HG03520 (cell line): ENCODE results near the gene SHD.

Experiments used
- ATAC-seq: cut with Tn5 transposase; IDR thresholded peaks from one replicate; pipeline ENCODE4 v1.9.1; 2021; ENCODE audit warnings: mild to moderate bottlenecking, moderate library complexity; ENCODE audit not compliant: unreplicated experiment

SHD gene

DNA sequence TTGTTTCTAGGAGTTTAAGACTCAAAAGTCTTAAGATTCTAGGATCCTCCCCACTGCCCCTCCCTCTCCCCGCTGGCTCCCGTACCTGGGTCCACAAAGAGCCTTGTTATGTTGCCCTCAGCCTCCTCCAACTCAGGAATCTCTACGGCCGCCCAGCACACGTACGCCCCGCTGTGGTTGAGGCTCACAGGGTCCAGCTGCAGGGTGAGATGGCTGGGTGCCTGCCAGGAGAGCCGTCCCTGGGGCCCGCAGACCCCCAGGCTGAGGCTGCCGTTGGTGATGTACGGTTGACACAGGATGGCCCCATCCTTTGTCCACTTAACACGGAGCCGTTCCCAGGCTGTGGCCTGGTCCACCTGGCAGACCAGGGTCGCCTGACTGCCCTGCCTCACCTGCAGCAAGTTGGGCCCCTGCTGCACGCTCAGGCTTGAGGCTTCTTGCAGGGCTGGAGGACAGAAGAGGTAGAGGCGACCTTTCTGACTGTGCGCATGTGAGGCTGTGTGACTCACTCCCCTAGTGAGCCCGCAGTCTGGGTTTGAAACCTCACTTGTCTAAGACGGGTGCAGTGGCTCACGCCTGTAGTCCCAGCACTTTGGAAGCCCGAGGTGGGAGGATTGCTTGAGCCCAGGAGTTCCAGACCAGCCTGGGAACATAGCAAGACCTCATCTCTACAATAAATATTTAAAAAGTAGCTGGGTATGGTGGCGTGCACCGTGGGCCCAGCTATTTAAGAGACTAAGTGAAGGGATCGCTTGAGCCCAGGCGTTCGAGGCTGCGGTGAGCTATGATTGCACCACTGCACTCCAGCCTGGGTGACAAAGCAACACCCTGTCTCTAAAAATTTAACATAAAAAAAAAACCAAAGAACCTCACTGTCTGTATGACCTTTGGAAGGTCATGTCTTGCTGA is 19.1 kb downstream of the SHD start:
- no peak for ATAC-seq

DNA sequence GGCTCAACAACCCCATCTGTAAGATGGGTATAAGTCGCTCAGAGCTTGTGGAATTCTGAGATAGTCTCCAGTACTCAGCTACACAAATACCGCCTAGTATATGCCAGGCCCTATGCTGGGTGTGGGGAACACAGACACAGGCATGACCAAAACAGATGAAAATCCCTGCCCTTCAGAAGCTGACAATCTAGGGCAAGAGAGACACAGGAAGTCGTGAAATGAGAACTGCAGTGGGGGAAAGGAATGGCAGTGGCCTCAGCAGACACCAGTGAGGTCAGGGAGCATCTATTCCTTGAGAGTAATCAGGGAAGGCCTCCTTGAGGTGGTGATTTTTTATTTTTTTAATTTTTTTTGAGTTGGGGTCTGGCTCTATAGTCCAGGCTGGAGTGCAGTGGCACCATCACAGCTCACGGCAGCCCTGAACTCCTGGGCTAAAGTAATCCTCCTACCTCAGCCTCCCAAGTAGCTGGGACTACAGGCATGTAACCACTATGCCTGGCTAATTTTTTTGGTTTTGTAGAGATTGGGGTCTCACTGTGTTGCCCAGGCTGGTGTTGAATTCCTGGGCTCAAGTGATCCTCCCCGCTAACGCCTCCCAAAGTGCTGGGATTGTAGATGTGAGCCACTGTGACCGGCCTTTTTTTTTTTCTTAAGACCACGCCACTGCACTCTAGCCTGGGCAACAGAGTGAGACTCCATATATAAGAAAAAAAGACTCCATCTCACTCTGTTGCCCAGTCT is 19.9 kb downstream of the SHD start:
- ATAC-seq = no peak

DNA sequence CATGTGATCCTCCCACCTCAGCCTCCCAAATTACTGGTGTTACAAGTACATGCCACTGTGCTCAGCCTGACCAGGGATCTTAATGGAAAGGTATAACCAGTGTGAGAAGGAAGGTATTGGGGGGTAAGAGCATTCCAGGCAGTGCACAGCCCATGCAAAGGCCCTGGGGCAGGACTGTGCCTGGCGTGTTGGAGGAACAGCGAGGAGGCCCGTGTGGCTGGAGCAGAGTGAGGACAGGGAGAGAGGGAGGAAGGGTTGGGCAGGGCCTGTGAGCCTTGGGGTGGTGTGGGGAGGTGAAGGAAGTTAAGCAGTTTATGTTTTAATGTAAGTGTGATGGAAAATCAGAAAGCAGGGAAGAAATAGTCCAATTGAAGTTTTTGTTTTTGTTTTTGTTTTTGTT is 21.5 kb downstream of the SHD start:
- no peak for ATAC-seq

DNA sequence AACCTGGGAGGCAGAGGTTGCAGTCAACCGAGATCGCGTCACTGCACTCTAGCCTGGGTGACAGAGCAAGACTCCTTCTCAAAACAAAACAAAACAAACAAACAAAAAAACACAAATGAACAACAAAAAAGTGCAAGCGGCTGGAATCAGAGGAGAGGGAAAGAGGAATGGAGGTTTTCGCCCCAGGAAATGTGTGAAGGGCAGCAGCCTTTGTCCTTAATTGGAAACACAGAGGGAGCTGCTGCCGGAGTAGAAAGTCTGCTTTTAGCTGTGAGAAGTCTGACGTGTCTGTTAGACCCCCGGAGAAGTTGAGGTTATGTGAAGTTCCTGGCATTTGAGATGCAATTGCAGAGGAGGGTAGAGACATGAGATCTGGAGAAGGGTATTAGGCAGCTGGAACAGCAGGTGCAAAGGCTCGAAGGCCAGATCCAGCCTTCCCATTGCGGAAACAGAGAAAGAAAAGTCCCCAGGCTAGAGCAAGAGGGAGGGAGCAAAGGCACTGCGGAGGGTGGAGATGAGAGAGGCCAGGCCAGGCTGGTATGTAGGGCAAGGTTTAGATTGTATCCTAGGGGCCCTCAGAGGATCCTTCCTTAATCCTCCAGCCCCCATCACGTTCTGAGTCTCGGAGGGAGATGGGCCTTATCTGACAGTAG is 22.6 kb downstream of the SHD start:
- ATAC-seq = no peak

DNA sequence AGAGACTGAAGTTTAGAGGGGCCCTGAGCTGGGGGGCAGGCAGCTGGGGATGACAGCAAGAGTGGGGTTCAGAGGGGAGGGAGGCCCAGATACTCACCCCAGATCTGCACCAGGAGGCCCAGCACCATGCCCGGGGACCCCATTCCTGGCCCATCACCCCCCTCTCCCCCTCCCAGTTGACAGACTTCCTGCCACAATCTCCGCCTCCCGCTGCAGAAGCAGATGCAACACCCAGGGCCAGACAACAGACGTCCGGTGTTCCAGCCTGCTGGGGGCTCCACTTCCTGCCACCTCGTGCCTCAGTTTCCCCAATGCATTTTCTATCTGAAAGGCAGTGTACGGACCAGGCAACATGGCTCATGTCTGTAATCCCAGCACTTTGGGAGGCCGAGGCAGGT is 23.2 kb downstream of the SHD start, which contains the start of gene TMIGD2:
TSS of gene TMIGD2 (minus strand) at position 147 of the 398 bp plus-strand sequence. CDS start at position 143, 4 bp downstream.
- ATAC-seq = no peak

DNA sequence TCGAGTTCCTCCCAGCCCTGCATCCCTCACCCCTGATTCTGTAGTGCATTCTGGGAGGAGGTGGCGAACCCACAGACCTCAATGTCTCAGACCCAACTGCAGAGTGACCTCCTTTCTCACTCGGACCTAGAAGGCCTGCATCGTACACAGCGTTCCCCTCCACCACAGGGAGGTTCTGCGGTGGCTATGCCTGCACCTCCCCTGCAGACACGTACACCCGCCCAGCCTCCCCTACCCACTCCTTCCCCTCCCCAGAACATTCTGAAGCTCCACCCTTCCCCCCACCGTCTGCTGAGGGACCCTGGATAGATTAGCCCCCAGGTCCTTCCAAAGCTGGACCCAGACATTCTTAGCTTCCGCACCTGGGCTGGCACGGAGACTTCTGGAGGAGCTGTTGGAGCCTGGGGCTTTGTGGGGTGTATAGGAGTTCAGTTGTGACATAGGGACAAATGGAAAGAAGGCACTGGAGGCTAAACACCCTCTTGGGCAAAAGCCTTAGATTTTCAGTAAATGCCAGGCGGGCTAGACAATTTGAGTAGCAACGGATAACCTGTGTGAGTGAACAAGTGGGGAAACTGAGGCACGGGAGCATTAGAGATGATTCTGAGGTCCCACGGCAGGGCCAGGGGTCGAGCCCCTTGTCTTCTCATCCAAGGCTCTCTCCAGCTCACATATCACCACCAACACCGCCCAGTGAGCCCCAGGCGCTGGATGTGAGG is 24.9 kb downstream of the SHD start:
- no peak for ATAC-seq

DNA sequence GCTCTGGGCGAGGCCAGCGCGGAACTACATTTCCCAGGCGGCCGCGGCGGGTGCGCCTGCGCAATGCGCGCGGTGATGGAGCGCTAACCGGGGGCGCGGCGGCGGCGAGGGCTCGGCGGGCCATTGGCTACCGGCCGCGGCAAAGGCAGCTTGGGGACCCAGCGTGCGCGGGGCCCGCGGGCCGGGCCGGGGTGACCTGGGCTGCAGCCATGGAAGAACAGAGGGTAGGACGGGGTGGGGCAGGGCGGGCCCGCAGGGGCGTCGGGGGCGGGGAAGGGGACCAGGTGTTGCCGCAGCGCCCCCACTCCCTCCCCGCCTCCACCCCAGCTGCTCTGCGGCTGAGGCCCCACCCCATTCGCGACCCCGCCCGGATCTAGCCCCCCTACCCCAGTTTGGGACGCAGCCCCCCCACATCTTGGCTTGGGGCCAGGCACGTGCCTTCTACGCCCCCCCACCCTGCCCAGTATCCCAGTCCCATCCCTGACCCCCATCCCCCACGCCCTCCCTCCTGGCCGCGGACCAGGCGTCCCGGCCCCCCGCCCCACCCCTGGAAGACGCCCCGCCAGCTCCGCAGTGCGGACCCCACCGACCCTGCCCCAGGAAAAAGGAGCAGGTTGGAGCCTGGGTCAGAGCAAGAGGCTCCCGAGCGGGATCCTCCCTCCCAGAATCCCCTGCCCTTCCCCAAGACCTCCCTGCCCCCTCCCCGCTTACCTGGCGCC is 25.6 kb downstream of the SHD start, which contains the start of gene FSD1:
TSS of gene FSD1 (plus strand) at position 61 of the 719 bp plus-strand sequence. CDS start at position 210, 149 bp downstream.
- ATAC-seq = no peak

DNA sequence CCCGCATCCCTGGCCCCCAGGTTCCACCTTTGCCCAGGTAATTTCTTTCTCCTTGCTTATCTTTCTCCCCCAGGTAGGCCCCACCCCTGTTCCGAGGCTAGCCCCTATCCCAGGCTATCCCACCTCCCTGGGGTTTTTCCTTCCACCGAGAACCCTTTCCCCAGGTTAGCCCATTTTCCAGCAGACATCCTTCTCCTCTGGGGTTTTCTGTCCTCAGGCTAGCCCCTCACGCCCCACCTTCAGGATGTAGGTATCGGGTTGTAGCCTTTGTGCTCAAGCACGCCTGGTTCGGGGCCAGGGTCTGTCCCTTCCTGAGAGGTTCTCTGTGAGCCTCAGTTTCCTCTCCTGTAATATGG is 26.2 kb downstream of the SHD start:
- no peak for ATAC-seq

DNA sequence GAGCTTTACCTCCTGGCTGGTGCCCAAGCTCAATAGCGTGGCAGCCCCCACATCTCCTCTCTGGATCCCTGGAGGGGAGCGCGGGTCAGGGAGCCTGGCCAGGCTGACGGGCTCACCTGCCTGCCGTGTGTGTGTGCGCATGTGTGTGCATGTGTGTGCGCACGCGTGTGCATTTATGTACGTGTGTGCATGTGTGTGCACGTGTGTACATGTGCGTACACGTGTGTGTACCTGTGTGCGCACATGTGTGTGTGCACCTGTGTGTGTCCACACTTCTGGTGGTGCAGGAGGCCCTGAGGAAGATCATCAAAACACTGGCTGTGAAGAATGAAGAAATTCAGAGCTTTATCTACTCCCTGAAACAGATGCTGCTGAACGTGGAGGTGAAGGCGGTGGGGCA is 26.6 kb downstream of the SHD start:
- no peak for ATAC-seq

DNA sequence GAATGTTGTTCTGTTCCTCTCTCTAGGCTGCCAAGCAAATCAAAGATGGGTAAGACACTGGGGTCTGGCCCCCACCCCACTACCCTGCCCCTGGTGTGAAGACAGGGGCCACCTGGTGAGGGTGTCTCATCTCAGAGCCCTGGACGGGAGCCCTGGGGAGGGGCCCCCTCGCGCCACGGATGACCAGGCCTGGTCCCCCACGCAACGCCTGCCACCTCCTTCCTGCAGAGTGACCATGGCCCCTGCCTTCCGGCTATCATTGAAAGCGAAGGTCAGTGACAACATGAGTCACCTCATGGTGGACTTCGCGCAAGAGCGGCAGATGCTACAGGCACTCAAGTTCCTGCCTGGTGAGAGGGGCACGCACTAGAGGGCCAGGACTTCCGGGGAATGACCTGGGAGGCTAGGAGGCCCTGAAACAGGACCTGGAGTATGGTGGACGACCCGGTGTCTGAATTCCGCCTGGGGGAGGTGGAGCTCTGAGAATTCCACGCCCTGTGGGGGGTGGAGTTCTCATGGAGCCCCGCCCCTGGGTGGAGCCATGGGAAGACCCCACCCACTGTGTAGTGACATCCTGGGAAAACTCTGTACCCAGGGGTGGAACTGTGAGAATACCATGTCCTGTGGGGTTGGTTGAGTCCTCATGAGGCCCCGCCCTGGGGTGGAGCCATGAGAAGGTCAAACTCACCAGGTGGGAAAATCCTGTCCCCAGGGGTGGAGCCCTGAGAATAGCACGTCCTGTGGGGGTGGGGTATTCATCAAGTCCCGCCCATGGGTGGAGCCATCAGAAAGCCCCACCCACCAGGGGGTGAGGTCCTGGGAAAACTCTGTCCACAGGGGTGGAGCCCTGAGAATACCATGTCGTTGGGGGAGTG is 31.4 kb downstream of the SHD start:
- ATAC-seq = no peak

DNA sequence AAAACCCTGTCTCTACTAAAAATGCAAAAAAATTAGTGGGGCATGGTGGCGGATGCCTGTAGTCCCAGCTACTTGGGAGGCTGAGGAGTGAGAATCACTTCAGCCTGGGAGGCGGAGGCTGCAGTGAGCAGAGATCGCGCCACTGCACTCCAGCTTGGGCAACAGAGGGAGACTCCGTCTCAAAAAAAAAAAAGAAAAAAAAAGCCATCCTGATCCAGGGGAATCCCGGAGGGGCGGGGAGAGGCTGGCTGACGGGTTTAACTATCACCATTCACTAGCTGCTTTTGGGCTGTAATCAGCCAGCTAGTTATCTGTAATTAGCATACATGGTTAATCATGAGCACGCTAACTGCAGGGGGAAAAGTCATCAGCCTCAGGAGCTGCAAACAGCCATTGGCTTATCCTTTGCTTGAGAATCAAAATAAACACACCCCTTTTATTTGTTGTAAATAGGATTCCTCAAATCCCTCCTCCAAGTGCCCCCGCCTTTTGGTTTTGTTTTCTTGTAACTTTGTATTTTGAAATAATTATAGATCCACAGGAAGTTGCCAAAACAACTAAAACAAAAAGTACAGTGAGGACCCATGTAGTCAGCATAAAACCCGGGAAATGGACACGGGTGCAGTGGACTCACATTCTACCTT is 34.9 kb downstream of the SHD start:
- no peak for ATAC-seq

DNA sequence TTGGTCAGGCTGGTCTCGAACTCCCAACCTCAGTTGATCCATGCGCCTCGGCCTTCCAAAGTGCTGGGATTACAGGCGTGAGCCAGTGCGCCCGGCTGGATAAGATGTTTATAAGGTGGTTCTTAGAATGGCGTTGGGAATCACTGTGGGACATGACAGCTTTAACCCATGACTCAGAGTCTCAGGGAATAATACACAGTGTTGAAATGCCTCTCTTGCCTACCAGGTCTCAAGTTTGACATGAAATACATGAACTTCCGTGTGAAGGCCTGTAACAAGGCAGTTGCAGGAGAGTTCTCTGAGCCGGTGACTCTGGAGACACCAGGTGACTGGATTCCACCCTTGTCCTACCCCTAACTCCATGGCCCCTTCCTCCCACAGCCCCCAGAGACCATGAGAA is 37.9 kb downstream of the SHD start:
- ATAC-seq = no peak

DNA sequence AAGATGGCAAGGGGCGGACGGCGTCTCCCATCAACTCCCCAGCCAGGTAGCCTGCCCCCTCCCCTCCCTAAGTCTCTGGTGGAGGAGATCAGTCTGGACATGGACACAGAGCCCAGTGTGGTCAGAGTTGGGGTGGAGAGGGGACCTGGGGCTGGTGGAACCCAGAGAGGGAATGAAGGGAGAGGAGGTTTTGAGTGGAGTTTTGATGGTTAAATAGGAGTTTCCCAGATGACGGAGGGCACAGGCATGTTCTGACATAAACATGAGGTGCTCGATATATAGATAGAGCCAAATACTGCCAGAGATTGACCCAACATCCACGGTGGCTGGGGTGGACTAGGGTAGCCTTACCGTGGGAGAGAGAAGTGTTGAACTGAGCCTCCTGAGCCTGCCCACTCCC is 39.4 kb downstream of the SHD start:
- ATAC-seq = no peak

DNA sequence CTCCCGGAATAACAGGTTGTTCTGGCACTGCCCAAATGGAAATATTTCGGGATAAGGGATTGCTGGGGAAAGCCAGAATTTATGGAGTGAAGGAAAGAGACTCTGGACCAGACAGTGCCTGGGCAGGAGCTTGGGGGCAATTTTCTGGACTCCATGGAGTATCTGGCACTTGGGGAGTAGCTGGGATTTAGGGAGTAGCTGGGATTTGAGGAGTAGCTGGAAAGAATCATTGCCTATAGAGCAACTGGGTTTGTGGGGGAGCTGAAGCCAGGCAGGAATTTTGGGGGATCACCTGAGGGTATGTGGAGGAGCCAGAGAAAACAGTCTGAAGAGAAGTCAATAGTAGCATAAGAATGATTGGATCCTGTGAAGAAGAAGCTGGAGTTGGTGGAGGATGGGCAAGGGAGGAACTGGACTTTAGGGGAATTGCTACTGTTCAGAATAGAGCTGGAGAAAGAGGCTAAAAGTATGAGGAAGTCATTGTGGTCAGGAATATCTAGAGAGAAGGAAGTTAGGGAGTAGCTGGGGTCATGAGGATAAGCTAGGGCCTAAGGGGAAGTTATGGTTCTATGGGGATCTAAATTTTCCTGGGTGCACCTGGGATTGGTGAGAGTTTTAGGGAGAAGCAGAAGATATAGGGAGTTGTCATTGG is 40.1 kb downstream of the SHD start:
- no peak for ATAC-seq

DNA sequence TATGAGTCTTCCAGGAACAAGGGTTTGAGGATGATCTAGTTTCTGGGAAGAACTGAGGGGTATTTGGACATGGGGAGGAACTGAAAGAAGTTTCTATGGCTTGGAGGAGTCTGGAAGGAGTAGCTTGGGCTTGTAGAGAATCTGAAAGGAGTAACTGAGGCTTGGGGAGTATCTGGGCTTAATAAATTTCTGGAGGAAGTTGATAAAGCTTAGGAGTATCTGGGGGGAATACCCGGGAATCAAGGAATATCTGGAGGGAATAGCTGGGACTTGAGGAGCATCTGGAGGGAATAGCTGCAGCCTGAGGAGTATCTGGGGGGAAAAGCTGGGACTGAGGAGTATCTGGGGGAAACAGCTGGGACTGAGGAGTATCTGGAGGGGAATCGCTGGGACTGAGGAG is 41.4 kb downstream of the SHD start:
- ATAC-seq = no peak

DNA sequence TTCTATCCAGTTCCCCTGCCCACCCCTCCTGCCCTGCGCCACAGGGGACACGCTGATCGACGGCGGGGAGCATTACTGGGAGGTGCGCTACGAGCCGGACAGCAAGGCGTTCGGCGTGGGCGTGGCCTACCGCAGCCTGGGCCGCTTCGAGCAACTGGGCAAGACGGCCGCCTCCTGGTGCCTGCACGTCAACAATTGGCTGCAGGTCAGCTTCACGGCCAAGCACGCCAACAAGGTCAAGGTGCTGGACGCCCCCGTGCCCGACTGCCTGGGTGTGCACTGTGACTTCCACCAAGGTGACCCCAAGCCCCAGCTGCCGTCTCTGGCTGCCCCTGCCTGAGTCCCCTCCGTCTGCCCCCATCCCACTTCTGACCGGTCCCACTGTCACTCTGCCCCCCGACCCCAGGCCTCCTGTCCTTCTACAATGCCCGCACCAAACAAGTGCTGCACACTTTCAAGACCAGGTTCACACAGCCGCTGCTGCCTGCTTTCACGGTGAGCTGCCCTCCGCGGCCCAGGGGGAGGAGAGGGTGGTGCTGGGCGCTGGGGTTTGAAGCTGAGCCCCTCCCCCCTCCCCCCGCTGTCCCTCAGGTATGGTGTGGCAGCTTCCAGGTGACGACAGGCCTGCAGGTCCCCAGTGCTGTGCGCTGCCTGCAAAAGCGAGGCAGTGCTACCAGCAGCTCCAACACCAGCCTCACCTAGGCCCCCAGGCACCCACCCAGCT is 44.0 kb downstream of the SHD start:
- no peak for ATAC-seq

DNA sequence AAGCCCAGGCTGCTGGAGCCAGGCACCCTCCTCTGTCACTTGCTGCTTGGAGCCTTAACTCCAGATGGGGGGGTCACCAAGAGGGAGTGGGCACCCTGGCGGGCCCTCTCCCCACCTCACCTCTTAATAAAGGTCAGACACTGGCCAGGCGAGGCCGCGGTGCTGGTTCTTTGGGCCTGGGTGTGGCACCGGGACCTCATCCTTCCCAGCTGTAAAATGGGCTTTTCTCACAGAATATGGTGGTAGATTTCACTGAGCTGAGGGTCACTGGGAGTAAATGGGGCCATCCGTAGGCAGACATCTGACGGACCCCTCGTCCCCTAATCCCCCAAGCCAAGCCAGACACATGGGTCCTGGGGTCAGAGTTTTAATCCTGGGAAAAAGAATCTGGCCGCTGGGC is 44.6 kb downstream of the SHD start:
- no peak for ATAC-seq

DNA sequence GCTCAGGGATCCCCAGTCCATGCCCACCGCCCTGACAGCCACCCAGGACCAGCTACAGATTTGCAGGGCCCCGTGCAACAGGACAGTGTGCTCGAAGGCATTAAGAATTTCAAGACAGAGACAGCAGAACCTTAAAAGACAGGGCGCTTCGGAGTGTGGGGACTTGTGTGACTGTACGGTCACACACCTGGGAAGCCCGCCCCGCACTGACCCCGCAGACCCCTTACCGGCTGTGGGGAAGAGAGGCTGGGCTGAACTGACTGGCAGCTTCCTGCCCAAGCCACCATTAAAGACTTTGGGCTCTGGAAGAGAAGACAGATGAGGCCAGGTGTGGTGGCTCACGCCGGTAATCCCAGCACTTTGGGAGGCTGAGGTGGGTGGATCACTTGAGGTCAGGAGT is 45.2 kb downstream of the SHD start:
- no peak for ATAC-seq
